ENCODE data around the gene AURKA. TPM values are rescaled to one million over a fixed set of nuclear protein-coding genes. Genes with fewer than 3 reads are reported as not detected.

The AURKA gene
- total and polyA plus RNA-seq, 11 donors, result 2.2 to 19.5 (median 6.3) TPM

DNA sequence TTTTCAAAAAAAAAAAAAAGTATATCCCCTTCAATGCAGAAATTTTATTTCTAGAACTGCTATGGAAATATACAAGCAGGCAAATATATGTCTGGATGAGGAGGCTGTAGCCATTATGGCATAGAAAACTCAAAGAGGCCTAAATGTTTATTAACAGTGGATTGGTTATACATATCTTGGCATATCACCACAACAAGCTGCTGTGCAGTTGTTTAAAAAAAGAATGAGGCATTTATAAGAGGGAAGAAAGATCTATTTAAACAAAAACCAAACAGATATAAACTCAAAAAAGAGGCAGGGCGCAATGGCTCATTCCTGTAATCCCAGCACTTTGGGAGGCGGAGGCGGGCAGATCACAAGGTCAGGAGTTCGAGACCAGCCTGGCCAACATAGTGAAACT is 46.3 kb upstream of the AURKA start:
- H3K4me3 ChIP-seq, result no peak overlapping the region
- DNase-seq, result no peak
- peaks cover 0 to 7% (median 0%) of the 10 kb centered on the region in 9 donors for H3K36me3 ChIP-seq
- WGBS, 4 donors, result 94 to 98% (median 95%) methylated on average over 4 of the region's 4 CpGs
- H3K4me1 ChIP-seq, result peaks cover 0 to 56% (median 5%) of the 10 kb centered on the region in 12 donors
- no peak for ATAC-seq
- H3K27me3 ChIP-seq, result no peaks in the 10 kb centered on the region
- intact Hi-C loops (cut with DNase I), result no loop called here
- no peaks in the 10 kb centered on the region for H3K9me3 ChIP-seq
- H3K27ac ChIP-seq, result no peak overlapping the region
- no peak for TF ChIP-seq POLR2A (IDR thresholded peaks at IDR 0.05)
- TF ChIP-seq, protein P1, sequence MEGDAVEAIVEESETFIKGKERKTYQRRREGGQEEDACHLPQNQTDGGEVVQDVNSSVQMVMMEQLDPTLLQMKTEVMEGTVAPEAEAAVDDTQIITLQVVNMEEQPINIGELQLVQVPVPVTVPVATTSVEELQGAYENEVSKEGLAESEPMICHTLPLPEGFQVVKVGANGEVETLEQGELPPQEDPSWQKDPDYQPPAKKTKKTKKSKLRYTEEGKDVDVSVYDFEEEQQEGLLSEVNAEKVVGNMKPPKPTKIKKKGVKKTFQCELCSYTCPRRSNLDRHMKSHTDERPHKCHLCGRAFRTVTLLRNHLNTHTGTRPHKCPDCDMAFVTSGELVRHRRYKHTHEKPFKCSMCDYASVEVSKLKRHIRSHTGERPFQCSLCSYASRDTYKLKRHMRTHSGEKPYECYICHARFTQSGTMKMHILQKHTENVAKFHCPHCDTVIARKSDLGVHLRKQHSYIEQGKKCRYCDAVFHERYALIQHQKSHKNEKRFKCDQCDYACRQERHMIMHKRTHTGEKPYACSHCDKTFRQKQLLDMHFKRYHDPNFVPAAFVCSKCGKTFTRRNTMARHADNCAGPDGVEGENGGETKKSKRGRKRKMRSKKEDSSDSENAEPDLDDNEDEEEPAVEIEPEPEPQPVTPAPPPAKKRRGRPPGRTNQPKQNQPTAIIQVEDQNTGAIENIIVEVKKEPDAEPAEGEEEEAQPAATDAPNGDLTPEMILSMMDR (IDR thresholded peaks at IDR 0.05), result no peak

DNA sequence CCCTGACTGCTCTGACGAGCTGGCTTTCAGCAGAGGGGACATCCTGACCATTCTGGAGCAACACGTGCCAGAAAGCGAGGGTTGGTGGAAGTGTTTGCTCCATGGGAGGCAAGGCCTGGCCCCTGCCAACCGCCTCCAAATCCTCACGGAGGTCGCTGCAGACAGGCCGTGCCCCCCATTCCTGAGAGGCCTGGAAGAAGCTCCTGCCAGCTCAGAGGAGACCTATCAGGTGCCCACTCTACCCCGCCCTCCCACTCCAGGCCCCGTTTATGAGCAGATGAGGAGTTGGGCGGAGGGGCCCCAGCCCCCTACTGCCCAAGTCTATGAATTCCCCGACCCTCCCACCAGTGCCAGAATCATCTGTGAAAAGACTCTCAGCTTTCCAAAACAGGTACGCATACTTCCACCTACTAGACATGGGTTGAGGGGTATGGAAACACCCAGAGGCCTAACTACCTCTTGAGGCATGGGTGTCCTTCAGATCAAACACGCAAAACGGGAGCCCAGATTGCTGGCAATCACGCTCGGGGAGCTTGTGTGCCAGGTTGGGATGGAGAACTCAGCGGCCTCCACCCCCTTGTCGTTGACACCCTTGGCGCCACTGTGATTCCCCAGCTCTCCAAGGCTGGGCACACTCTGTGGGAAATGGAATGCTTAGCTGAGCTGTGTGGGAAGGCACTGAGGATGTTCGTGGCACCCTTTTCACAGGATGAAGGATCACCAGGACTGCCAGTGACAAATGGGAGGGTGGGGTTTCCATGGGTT is 45.4 kb upstream of the AURKA start:
- H3K27me3 ChIP-seq, result peaks cover 0 to 5% (median 0%) of the 10 kb centered on the region in 9 donors
- no peak for TF ChIP-seq POLR2A (IDR thresholded peaks at IDR 0.05)
- TF ChIP-seq, protein P1 (IDR thresholded peaks at IDR 0.05), result no peak
- intact Hi-C loops (cut with DNase I), result no loop called here
- H3K27ac ChIP-seq, result no peak overlapping the region
- DNase-seq (no peak), ATAC-seq (no peak)
- no peaks in the 10 kb centered on the region for H3K9me3 ChIP-seq
- WGBS, 4 donors, result 89 to 94% (median 93%) methylated on average over 12 to 20 of the region's 20 CpGs
- H3K36me3 ChIP-seq, result peaks cover 0 to 7% (median 0%) of the 10 kb centered on the region in 9 donors
- no peak overlapping the region for H3K4me3 ChIP-seq
- H3K4me1 ChIP-seq, result peaks cover 0 to 54% (median 5%) of the 10 kb centered on the region in 12 donors

DNA sequence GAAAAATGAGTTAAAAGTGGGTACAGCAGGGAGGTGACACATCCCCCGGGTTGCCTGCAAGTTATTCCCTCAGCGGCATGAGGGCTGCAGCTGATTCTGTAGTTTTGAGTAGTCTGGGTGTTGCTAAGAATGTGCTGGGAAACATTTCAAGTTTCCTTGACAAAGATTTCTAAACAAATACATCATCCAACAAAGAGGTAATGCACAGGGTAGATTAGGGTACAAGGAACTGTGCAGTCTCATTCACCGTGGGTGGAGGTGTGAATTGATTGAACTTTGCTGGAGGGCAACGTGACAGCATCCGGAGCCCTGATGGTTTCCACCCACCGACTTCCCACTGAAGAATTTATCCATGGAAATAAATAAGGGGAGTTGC is 41.9 kb upstream of the AURKA start:
- H3K27me3 ChIP-seq, result peaks cover 0 to 14% (median 0%) of the 10 kb centered on the region in 9 donors
- H3K4me1 ChIP-seq, result peaks cover 0 to 44% (median 1%) of the 10 kb centered on the region in 12 donors
- DNase-seq (no peak), ATAC-seq (peak in 3 of 4 donors; percentile 61 to 64 (median 62))
- WGBS, 4 donors, result 33 to 50% (median 41%) methylated on average over 5 to 6 of the region's 6 CpGs
- no peak for TF ChIP-seq POLR2A (IDR thresholded peaks at IDR 0.05)
- TF ChIP-seq, protein P1 (IDR thresholded peaks at IDR 0.05), result no peak
- H3K36me3 ChIP-seq, result peaks cover 0 to 7% (median 0%) of the 10 kb centered on the region in 9 donors
- H3K9me3 ChIP-seq, result no peaks in the 10 kb centered on the region
- intact Hi-C loops (cut with DNase I), result no loop called here
- H3K4me3 ChIP-seq, result no peak overlapping the region
- H3K27ac ChIP-seq, result peak overlapping the region in 2 of 12 donors; percentile 31 to 44

DNA sequence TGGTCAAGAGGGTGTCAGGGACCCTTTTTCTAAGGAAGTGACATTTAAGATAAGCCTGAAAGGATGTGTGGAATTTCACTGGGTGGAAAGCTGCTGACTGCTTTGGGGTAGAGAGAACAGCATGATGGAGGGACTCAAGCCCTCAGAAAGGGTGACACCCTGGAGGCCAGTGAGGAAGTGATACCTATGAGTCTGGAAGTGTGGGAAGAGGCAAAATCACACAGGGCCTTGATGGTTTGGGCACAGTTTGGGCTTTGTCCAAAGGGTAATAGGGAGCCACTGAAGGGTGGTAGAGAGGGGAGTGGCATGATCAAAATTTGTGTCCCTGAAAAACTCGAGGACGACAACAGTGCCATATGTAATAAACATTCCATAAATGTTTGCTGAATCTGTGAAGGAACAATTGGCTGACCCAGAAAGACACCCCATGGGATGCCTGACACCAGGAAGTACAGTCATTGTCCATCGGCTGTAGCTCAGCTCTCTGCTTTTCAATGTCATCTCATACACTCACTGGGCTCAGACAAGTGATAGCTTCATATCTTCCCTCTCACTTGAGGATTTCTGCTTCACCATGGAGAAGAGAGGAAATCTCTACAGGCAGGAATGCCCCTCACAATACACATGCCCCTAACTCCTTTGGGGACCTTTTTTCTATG is 41.3 kb upstream of the AURKA start:
- Histone ChIP-seq H3K4me1 (peaks cover 0 to 47% (median 1%) of the 10 kb centered on the region in 12 donors), H3K9me3 (no peaks in the 10 kb centered on the region), H3K27me3 (peaks cover 0 to 14% (median 0%) of the 10 kb centered on the region in 9 donors), H3K4me3 (no peak overlapping the region), H3K36me3 (peaks cover 0 to 7% (median 0%) of the 10 kb centered on the region in 9 donors), H3K27ac (peak overlapping the region in 2 of 12 donors; percentile 4 to 44)
- DNase-seq (no peak), ATAC-seq (peak in 2 of 4 donors; percentile 28 to 30)
- intact Hi-C loops (cut with DNase I), result no loop called here
- 30 to 56% (median 44%) methylated on average over 3 of the region's 3 CpGs for WGBS, 4 donors
- TF ChIP-seq POLR2A (IDR thresholded peaks at IDR 0.05), result no peak
- TF ChIP-seq, protein P1 (IDR thresholded peaks at IDR 0.05), result no peak
